Activated T-helper 17 cell treated with anti-CD3 and anti-CD28 coated beads, Interleukin-2, amount 50 U/mL, for 72 hours (primary cell): ENCODE results near the gene VAT1. TPM values are rescaled to one million over a fixed set of nuclear protein-coding genes. Genes with fewer than 3 reads are reported as not detected.

Experiments used
- ATAC-seq: fragments of 150-1000 bp; cut with Tn5 transposase; replicated peaks from 2 replicates; pipeline ENCODE4 v1.10.0; 2021; ENCODE audit warnings: mild to moderate bottlenecking, moderate library complexity
- H3K27ac Mint-ChIP-seq: one replicate; pipeline ENCODE4 v1.8.0; 2022; ENCODE audit warnings: mixed read lengths
- H3K27me3 Mint-ChIP-seq: one replicate; pipeline ENCODE4 v1.8.0; 2022; ENCODE audit warnings: mixed read lengths
- H3K36me3 Mint-ChIP-seq: one replicate; pipeline ENCODE4 v1.8.0; 2022; ENCODE audit warnings: low read depth, mild to moderate bottlenecking, mixed read lengths
- H3K4me1 Mint-ChIP-seq: one replicate; pipeline ENCODE4 v1.8.0; 2022; ENCODE audit warnings: mixed read lengths
- H3K4me3 Mint-ChIP-seq: one replicate; pipeline ENCODE4 v1.8.0; 2022; ENCODE audit warnings: mild to moderate bottlenecking, mixed read lengths
- H3K9me3 Mint-ChIP-seq: one replicate; pipeline ENCODE4 v1.8.0; 2022; ENCODE audit warnings: mixed read lengths
- total RNA-seq, 2 donors: library from RNA; stranded (reverse); gene quantifications; one replicate each; pipeline ENCODE4 v1.2.3, GENCODE V29; 2022

The VAT1 gene
- total RNA-seq, 2 donors from 2014 or later = 30.9 to 36.5 TPM

GRCh38 chr17:43020030-43020621, 2.1 kb downstream of the VAT1 start:
- no peaks in the 10 kb centered on the region for H3K27me3 Mint-ChIP-seq
- H3K9me3 Mint-ChIP-seq = no peaks in the 10 kb centered on the region
- H3K4me1 Mint-ChIP-seq = peaks cover 25% of the 10 kb centered on the region
- peaks cover under 1% of the 10 kb centered on the region for H3K36me3 Mint-ChIP-seq
- H3K4me3 Mint-ChIP-seq = peak overlapping the region; percentile 76
- ATAC-seq = no peak
- H3K27ac Mint-ChIP-seq = peak overlapping the region; percentile 63

- Mint-ChIP-seq H3K27ac (peak overlapping the region; percentile 63), H3K4me3 (peak overlapping the region; percentile 8), H3K36me3 (peaks cover 8% of the 10 kb centered on the region), H3K9me3 (no peaks in the 10 kb centered on the region), H3K27me3 (no peaks in the 10 kb centered on the region), H3K4me1 (peaks cover 23% of the 10 kb centered on the region)
- no peak for ATAC-seq
Measured at GRCh38 chr17:43019418-43019817, 2.8 kb downstream of the VAT1 start.

- H3K27ac Mint-ChIP-seq = peak overlapping the region; percentile 40
- H3K4me1 Mint-ChIP-seq = peaks cover 21% of the 10 kb centered on the region
- no peaks in the 10 kb centered on the region for H3K9me3 Mint-ChIP-seq
- peaks cover 13% of the 10 kb centered on the region for H3K36me3 Mint-ChIP-seq
- ATAC-seq = no peak
- H3K27me3 Mint-ChIP-seq = no peaks in the 10 kb centered on the region
- H3K4me3 Mint-ChIP-seq = no peak overlapping the region
Measured at GRCh38 chr17:43018932-43019331, 3.3 kb downstream of the VAT1 start.

GRCh38 chr17:43018008-43018853, 4.0 kb downstream of the VAT1 start:
- Mint-ChIP-seq H3K4me1 (peaks cover 21% of the 10 kb centered on the region), H3K4me3 (no peak overlapping the region), H3K9me3 (no peaks in the 10 kb centered on the region), H3K27ac (peak overlapping the region; percentile 40), H3K27me3 (no peaks in the 10 kb centered on the region), H3K36me3 (peaks cover 20% of the 10 kb centered on the region)
- ATAC-seq = no peak

GRCh38 chr17:43016216-43016615, 6.0 kb downstream of the VAT1 start:
- no peak for ATAC-seq
- H3K9me3 Mint-ChIP-seq = no peaks in the 10 kb centered on the region
- H3K4me1 Mint-ChIP-seq = peaks cover 21% of the 10 kb centered on the region
- no peak overlapping the region for H3K4me3 Mint-ChIP-seq
- peaks cover 37% of the 10 kb centered on the region for H3K36me3 Mint-ChIP-seq
- H3K27ac Mint-ChIP-seq = no peak overlapping the region
- H3K27me3 Mint-ChIP-seq = no peaks in the 10 kb centered on the region

GRCh38 chr17:43015579-43015978, 6.6 kb downstream of the VAT1 start:
- Mint-ChIP-seq H3K9me3 (no peaks in the 10 kb centered on the region), H3K4me3 (no peak overlapping the region), H3K4me1 (peaks cover 21% of the 10 kb centered on the region), H3K27ac (peak overlapping the region; percentile 72), H3K36me3 (peaks cover 41% of the 10 kb centered on the region), H3K27me3 (no peaks in the 10 kb centered on the region)
- no peak for ATAC-seq

GRCh38 chr17:43014649-43015542, 7.3 kb downstream of the VAT1 start:
- Mint-ChIP-seq H3K27ac (peak overlapping the region; percentile 72), H3K4me1 (peaks cover 21% of the 10 kb centered on the region), H3K36me3 (peaks cover 45% of the 10 kb centered on the region), H3K27me3 (no peaks in the 10 kb centered on the region), H3K9me3 (no peaks in the 10 kb centered on the region), H3K4me3 (no peak overlapping the region)
- no peak for ATAC-seq

- peaks cover 17% of the 10 kb centered on the region for H3K4me1 Mint-ChIP-seq
- H3K36me3 Mint-ChIP-seq = peaks cover 45% of the 10 kb centered on the region
- H3K27ac Mint-ChIP-seq = no peak overlapping the region
- H3K27me3 Mint-ChIP-seq = no peaks in the 10 kb centered on the region
- no peak overlapping the region for H3K4me3 Mint-ChIP-seq
- ATAC-seq = peak; percentile 27
- no peaks in the 10 kb centered on the region for H3K9me3 Mint-ChIP-seq
Measured at GRCh38 chr17:43014020-43014648, 8.1 kb downstream of the VAT1 start.

GRCh38 chr17:43013296-43013695, 8.9 kb downstream of the VAT1 start:
- H3K36me3 Mint-ChIP-seq = peaks cover 45% of the 10 kb centered on the region
- H3K27ac Mint-ChIP-seq = peak overlapping the region; percentile 20
- H3K4me3 Mint-ChIP-seq = no peak overlapping the region
- H3K9me3 Mint-ChIP-seq = no peaks in the 10 kb centered on the region
- H3K27me3 Mint-ChIP-seq = no peaks in the 10 kb centered on the region
- peaks cover 9% of the 10 kb centered on the region for H3K4me1 Mint-ChIP-seq
- ATAC-seq = no peak

- Mint-ChIP-seq H3K4me3 (no peak overlapping the region), H3K4me1 (peaks cover 5% of the 10 kb centered on the region), H3K9me3 (no peaks in the 10 kb centered on the region), H3K27ac (no peak overlapping the region), H3K27me3 (no peaks in the 10 kb centered on the region), H3K36me3 (peaks cover 45% of the 10 kb centered on the region)
- ATAC-seq = no peak
Measured at GRCh38 chr17:43011728-43012472, 10.3 kb downstream of the VAT1 start.

GRCh38 chr17:43010667-43011308, 11.4 kb downstream of the VAT1 start:
- peak overlapping the region; percentile 9 for H3K27ac Mint-ChIP-seq
- no peak overlapping the region for H3K4me3 Mint-ChIP-seq
- no peak for ATAC-seq
- H3K36me3 Mint-ChIP-seq = peaks cover 50% of the 10 kb centered on the region
- H3K27me3 Mint-ChIP-seq = no peaks in the 10 kb centered on the region
- no peaks in the 10 kb centered on the region for H3K9me3 Mint-ChIP-seq
- peaks cover 5% of the 10 kb centered on the region for H3K4me1 Mint-ChIP-seq

GRCh38 chr17:43006639-43007551, 15.3 kb downstream of the VAT1 start, which contains the start of gene IFI35:
IFI35 (plus strand) TSS chr17:43006784; CDS start chr17:43006948, 164 bp downstream.
- Mint-ChIP-seq H3K27ac (peak within 1 kb of the TSS; percentile 98), H3K9me3 (no peaks in the 10 kb centered on the region), H3K27me3 (no peaks in the 10 kb centered on the region), H3K4me1 (no peaks in the 10 kb centered on the region), H3K36me3 (peaks cover 48% of the 10 kb centered on the region), H3K4me3 (peak within 1 kb of the TSS; percentile 98)
- ATAC-seq = peak; percentile 99
